BE2C (cell line): ENCODE measurements around the gene EPB41L4A.

Experiments
- DNase-seq: peaks from one replicate; pipeline ENCODE4 v3.0.0-alpha.2; 2020
- H3K27me3 ChIP-seq: fragments of 250-450 bp; sonication (Bioruptor Pico); 2 replicates; pipeline ENCODE4 v1.5.1; 2020; ENCODE audit warnings: mild to moderate bottlenecking
- H3K36me3 ChIP-seq: fragments of 250-450 bp; sonication (Bioruptor Pico); 2 replicates; pipeline ENCODE4 v1.5.1; 2020; ENCODE audit warnings: mild to moderate bottlenecking
- H3K4me1 ChIP-seq: fragments of 250-450 bp; sonication (Bioruptor Pico); 2 replicates; pipeline ENCODE4 v1.5.1; 2020
- H3K4me3 ChIP-seq: 2 replicates; pipeline ENCODE4 v1.5.1; 2011; ENCODE audit warnings: low read depth, low read length
- H3K9me3 ChIP-seq: fragments of 250-450 bp; sonication (Bioruptor Pico); 2 replicates; pipeline ENCODE4 v1.5.1; 2020
- CTCF ChIP-seq: IDR thresholded peaks from 2 replicates; pipeline ENCODE4 v1.5.1; 2012; ENCODE audit warnings: mild to moderate bottlenecking, low read depth, low read length

EPB41L4A gene

GRCh38 chr5:112388739-112389138 lies 30.3 kb downstream of the EPB41L4A start:
- Histone ChIP-seq H3K36me3 (no peaks in the 10 kb centered on the region), H3K4me1 (no peaks in the 10 kb centered on the region), H3K9me3 (no peaks in the 10 kb centered on the region), H3K4me3 (no peak overlapping the region), H3K27me3 (peaks cover 30% of the 10 kb centered on the region)
- no peak for DNase-seq
- TF ChIP-seq CTCF: no peak

GRCh38 chr5:112388074-112388473 lies 31.0 kb downstream of the EPB41L4A start:
- Histone ChIP-seq H3K36me3 (no peaks in the 10 kb centered on the region), H3K4me3 (no peak overlapping the region), H3K4me1 (no peaks in the 10 kb centered on the region), H3K27me3 (peaks cover 37% of the 10 kb centered on the region), H3K9me3 (no peaks in the 10 kb centered on the region)
- TF ChIP-seq CTCF: no peak
- DNase-seq: no peak

GRCh38 chr5:112386766-112387165 lies 32.3 kb downstream of the EPB41L4A start:
- peaks cover 41% of the 10 kb centered on the region for H3K27me3 ChIP-seq
- no peaks in the 10 kb centered on the region for H3K4me1 ChIP-seq
- no peak for DNase-seq
- no peaks in the 10 kb centered on the region for H3K9me3 ChIP-seq
- H3K4me3 ChIP-seq: no peak overlapping the region
- no peaks in the 10 kb centered on the region for H3K36me3 ChIP-seq
- no peak for TF ChIP-seq CTCF

- no peak for DNase-seq
- Histone ChIP-seq H3K4me1 (no peaks in the 10 kb centered on the region), H3K36me3 (no peaks in the 10 kb centered on the region), H3K27me3 (peaks cover 49% of the 10 kb centered on the region), H3K9me3 (no peaks in the 10 kb centered on the region), H3K4me3 (no peak overlapping the region)
- no peak for TF ChIP-seq CTCF
Measured at GRCh38 chr5:112385969-112386368, 33.1 kb downstream of the EPB41L4A start.

- TF ChIP-seq CTCF: no peak
- Histone ChIP-seq H3K36me3 (no peaks in the 10 kb centered on the region), H3K4me1 (no peaks in the 10 kb centered on the region), H3K9me3 (no peaks in the 10 kb centered on the region), H3K27me3 (peaks cover 48% of the 10 kb centered on the region), H3K4me3 (no peak overlapping the region)
- no peak for DNase-seq
Measured at GRCh38 chr5:112385566-112385965, 33.5 kb downstream of the EPB41L4A start.

- no peaks in the 10 kb centered on the region for H3K4me1 ChIP-seq
- H3K9me3 ChIP-seq: no peaks in the 10 kb centered on the region
- no peak overlapping the region for H3K4me3 ChIP-seq
- TF ChIP-seq CTCF: no peak
- H3K27me3 ChIP-seq: peaks cover 44% of the 10 kb centered on the region
- DNase-seq: no peak
- H3K36me3 ChIP-seq: no peaks in the 10 kb centered on the region
Measured at GRCh38 chr5:112384523-112384922, 34.6 kb downstream of the EPB41L4A start.
